ENCODE measurements around the gene FAM43B.

- TF ChIP-seq CTCF (IDR thresholded peaks at IDR 0.05) (no peak), POLR2AphosphoS5 (IDR thresholded peaks at IDR 0.05) (no peak), POLR2A (IDR thresholded peaks at IDR 0.05) (no peak)
Observed at GRCh38 chr1:20578721-20579395, 26.5 kb downstream of the FAM43B start.
